BE2C (cell line): ENCODE data around the gene ODAD3.
"Not testable (repeated sequence)": the region's sequence is repeated elsewhere in the genome, so short reads cannot be mapped to it uniquely, and the experiment has no call there.

Source experiments
- DNase-seq: peaks from one replicate; pipeline ENCODE4 v3.0.0-alpha.2; 2020
- H3K27me3 ChIP-seq: fragments of 250-450 bp; sonication (Bioruptor Pico); 2 replicates; pipeline ENCODE4 v1.5.1; 2020; ENCODE audit warnings: mild to moderate bottlenecking
- H3K36me3 ChIP-seq: fragments of 250-450 bp; sonication (Bioruptor Pico); 2 replicates; pipeline ENCODE4 v1.5.1; 2020; ENCODE audit warnings: mild to moderate bottlenecking
- H3K4me1 ChIP-seq: fragments of 250-450 bp; sonication (Bioruptor Pico); 2 replicates; pipeline ENCODE4 v1.5.1; 2020
- H3K4me3 ChIP-seq: 2 replicates; pipeline ENCODE4 v1.5.1; 2011; ENCODE audit warnings: low read depth, low read length
- H3K9me3 ChIP-seq: fragments of 250-450 bp; sonication (Bioruptor Pico); 2 replicates; pipeline ENCODE4 v1.5.1; 2020
- TF ChIP-seq, protein P1 (sequence below): IDR thresholded peaks from 2 replicates; pipeline ENCODE4 v1.5.1; 2012; ENCODE audit warnings: mild to moderate bottlenecking, low read depth, low read length

The ODAD3 gene

DNA sequence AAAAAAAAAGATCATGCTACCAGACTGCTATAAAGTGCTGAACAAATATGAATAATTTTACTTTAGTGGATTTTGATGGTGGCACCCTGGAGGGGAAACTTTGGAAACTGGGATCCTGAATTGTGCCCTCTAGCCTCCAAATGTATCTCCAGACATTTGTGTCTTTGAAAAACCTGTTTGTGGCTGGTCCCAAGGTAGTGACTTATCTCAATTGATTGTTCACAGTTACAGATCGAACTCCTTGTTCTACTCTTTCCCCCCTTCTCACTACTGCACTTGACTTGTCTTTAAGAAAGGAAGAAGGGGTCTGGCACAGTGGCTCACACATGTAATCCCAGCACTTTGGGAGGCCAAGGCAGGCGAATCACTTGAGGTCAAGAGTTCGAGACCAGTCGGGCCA is 26.3 kb downstream of the ODAD3 start:
- TF ChIP-seq, protein P1, sequence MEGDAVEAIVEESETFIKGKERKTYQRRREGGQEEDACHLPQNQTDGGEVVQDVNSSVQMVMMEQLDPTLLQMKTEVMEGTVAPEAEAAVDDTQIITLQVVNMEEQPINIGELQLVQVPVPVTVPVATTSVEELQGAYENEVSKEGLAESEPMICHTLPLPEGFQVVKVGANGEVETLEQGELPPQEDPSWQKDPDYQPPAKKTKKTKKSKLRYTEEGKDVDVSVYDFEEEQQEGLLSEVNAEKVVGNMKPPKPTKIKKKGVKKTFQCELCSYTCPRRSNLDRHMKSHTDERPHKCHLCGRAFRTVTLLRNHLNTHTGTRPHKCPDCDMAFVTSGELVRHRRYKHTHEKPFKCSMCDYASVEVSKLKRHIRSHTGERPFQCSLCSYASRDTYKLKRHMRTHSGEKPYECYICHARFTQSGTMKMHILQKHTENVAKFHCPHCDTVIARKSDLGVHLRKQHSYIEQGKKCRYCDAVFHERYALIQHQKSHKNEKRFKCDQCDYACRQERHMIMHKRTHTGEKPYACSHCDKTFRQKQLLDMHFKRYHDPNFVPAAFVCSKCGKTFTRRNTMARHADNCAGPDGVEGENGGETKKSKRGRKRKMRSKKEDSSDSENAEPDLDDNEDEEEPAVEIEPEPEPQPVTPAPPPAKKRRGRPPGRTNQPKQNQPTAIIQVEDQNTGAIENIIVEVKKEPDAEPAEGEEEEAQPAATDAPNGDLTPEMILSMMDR, result no peak
- DNase-seq, result no peak
- Histone ChIP-seq H3K27me3 (no peaks in the 10 kb centered on the region; the same call in 1 of the 2 replicates), H3K36me3 (no peaks in the 10 kb centered on the region), H3K4me1 (peaks cover 3% of the 10 kb centered on the region; the same call in 1 of the 2 replicates), H3K4me3 (no peak overlapping the region), H3K9me3 (no peaks in the 10 kb centered on the region)

DNA sequence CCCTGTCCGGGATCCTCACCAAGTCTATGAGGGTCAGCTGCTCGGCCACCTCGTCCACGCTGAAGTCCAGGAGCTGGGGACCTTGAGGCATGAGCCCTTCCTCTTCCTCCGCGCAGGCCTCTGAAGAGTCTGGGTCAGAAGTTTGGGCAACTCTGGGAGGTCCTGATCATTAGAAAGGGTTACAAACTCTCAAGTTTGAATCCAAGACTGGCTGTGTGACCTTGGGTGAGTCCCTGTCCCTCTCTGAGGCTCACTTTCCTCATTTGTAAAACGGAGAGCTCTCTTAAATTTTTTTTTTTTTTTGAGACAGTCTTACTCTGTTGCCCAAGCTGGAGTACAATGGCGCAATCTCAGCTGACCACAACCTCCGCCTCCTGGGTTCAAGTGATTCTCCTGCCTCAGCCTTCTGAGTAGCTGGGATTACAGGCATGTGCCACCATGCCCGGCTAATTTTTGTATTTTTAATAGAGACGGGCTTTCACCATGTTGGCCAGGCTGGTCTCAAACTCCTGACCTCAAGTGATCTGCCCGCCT is 28.2 kb downstream of the ODAD3 start:
- H3K4me1 ChIP-seq, DNase-seq, H3K9me3 ChIP-seq, H3K27me3 ChIP-seq, H3K4me3 ChIP-seq, H3K36me3 ChIP-seq: not testable (repeated sequence)

DNA sequence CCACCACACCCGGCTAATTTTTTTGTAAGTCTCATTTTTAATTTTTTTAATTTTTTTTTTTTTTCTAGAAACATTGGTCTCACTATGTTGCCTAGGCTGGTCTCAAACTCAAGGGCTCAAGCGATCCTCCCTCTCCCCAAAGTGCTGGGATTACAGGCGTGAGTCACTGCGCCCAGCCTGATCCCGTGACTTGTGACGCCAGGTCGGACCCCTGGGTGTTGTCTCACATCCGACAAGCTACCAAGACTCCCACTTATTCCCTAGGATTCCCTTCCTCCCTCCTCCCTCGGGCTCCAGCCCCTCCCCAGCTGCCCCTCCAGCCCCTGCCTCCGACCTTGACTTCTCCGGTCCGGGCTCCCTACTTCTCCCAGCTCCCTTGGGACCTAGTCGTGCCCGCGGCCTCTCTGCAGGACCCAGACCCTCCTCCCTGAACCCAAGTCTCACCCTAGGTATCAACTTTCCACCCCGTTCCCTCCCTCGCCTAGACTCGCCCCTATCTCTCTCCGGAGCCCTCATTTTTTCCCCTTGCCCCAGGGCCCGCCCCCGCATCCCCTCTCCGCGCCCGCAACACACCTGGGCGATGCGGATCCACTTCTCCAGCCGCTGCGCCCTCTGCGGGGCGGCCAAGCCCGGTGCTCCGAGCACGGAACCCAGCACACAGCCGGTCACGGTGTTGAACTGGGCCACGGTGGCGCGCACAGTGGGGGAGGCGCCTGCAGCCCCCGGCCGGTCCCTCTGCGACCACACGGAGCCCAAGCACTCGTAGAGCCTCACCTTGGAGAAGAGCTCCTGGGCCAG is 28.9 kb downstream of the ODAD3 start:
- Histone ChIP-seq H3K9me3 (no peaks in the 10 kb centered on the region), H3K4me1 (peaks cover 3% of the 10 kb centered on the region; the same call in 1 of the 2 replicates), H3K27me3 (no peaks in the 10 kb centered on the region; the same call in 1 of the 2 replicates), H3K36me3 (no peaks in the 10 kb centered on the region), H3K4me3 (peak overlapping the region; percentile 34)
- peak; percentile 56 for DNase-seq
- TF ChIP-seq, protein P1, result peak; percentile 52

DNA sequence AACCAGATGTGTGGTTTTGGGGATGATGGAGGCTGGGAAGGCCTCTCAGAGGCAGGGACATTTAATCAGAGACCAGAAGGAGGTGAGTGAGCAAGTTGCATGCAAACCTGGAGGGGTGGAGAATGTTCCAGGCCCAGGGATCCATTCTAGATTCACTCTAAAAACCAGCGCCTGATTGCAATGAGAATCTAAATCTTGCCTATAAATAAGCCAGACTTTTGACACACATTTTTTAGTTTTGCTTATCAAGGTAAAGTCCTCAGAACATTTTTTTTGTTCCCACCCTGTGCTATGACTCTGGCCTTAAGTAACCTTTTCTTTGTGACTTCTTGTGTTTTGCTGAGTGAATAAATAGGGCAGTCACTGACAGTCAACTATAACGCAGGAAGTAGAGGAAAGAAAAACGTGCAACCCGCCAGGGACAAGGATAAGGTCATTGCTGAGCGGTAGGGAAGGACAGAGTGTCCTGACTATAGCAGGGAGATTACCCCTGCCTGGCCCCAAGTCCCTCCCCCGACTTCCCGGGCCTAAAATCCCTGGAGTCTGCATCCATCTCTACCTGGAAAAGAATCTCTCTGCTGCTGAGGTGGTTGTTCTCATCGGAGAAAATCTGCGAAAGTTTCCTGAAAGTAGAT is 30.2 kb downstream of the ODAD3 start:
- Histone ChIP-seq H3K4me3 (no peak overlapping the region), H3K27me3 (no peaks in the 10 kb centered on the region; the same call in 1 of the 2 replicates)
- no peak for DNase-seq

DNA sequence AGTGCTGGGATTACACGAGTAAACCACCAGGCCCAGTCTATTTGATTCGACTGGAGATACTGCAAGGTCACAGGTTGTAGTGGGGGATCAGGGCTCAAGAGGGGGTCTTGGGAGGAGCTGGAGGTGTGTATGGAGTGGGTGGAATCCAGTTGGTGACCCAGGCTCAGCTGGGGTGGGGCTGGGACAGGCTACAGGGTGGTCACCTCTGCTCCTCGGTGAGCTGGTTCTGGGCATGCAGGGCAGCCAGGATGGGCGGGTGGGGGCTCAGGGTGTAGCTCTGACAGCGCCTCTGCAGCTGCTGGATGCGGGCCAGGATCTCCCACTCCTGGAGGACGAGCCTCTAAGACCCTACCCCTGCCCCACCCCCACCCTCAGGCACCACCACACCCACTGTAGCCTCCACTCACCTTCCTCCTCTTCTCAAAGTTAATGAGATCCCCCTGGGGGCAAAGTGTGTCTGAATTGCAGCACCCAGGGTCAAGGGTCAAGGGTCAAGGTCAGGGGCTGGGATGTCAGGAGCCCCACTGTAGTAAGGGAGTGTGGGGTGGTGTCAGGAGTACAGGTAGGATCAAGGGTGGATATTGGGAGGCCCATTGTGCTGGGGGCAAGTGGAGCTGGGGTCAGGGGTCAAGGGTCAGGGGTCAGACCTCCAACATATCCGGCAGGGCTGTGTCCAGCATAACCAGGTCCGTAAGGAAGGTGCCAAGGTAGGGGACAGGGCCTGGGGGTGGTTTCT is 32.9 kb downstream of the ODAD3 start:
- TF ChIP-seq, protein P1, result no peak
- DNase-seq, result no peak
- Histone ChIP-seq H3K4me1 (peaks cover 3% of the 10 kb centered on the region; the same call in 1 of the 2 replicates), H3K36me3 (no peaks in the 10 kb centered on the region), H3K4me3 (no peak overlapping the region), H3K27me3 (no peaks in the 10 kb centered on the region; the same call in 1 of the 2 replicates), H3K9me3 (no peaks in the 10 kb centered on the region)

More for the DNA sequence above, 30.2 kb downstream of the ODAD3 start:
- peaks cover 3% of the 10 kb centered on the region; the same call in 1 of the 2 replicates for H3K4me1 ChIP-seq
- no peaks in the 10 kb centered on the region for H3K9me3 ChIP-seq
- TF ChIP-seq, protein P1, result no peak
- H3K36me3 ChIP-seq, result no peaks in the 10 kb centered on the region

DNA sequence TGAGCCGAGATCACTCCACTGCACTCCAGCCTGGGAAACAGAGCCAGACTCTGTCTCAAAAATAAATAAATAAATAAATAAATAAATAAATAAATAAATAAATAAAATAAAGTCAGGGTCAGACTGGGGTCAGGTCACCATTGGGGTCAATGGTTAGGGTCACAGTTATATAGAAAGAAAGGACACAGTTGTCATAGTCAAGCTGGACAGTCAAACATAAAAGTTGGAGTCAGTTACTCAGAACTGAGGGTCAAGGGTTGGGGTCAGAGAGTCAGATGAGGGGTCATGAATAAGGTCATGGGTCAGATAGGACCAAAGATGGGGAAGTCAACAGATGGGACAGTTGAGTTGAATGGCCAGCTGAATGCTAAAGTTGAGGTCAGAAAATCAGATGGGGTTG is 34.1 kb downstream of the ODAD3 start:
- TF ChIP-seq, protein P1, result no peak
- Histone ChIP-seq H3K36me3 (no peaks in the 10 kb centered on the region), H3K9me3 (no peaks in the 10 kb centered on the region), H3K27me3 (no peaks in the 10 kb centered on the region), H3K4me1 (peaks cover 3% of the 10 kb centered on the region; the same call in 1 of the 2 replicates), H3K4me3 (no peak overlapping the region)
- DNase-seq, result no peak
